B cell (primary cell): Measurements from ENCODE around the gene SKIDA1. TPM values are rescaled to one million over a fixed set of nuclear protein-coding genes. Genes with fewer than 3 reads are reported as not detected.

ENCODE experiments used
- ATAC-seq: fragments of 200-7000 bp; cut with Tn5 transposase; one replicate; pipeline ENCODE4 v1.10.0; 2021; ENCODE audit warnings: low read depth, mild to moderate bottlenecking, moderate number of reproducible peaks, moderate library complexity
- CTCF ChIA-PET: fragments of 350-600 bp; sonication (Branson Sonifier 250); formaldehyde crosslinking; loops from one replicate; lab custom pipeline; 2021; ENCODE audit warnings: antibody characterized with exemption, inconsistent platforms; lab: Charles Lee
- POLR2A ChIA-PET: fragments of 350-600 bp; sonication (Branson Sonifier 250); formaldehyde crosslinking; loops from one replicate; lab custom pipeline; 2021; ENCODE audit warnings: antibody characterized with exemption; lab: Charles Lee
- DNase-seq: peaks from one replicate; pipeline ENCODE4 v3.0.0; 2013
- H2AFZ ChIP-seq: 2 replicates; pipeline ENCODE4 v1.6.1; 2012; ENCODE audit warnings: mild to moderate bottlenecking, low read depth, low read length; ENCODE audit not compliant: insufficient read depth, poor library complexity, severe bottlenecking
- H3K27ac ChIP-seq, 2 donors: 1 replicate in 1 of 2; 2 replicates in 1 of 2; pipeline ENCODE4 v1.5.1; 2012 to 2013; ENCODE audit warnings: low read length in 2 of 2, mild to moderate bottlenecking in 2 of 2, moderate library complexity in 1 of 2
- H3K27me3 ChIP-seq, 4 experiments: fragments of 200-600 bp in 1 of 4; sonication (generic) in 1 of 4; replicated peaks in 1 of 4; 1 replicate in 2 of 4; 2 replicates in 2 of 4; pipeline versions ENCODE4 v1.6.1 to v1.7.0; 2013 to 2016; ENCODE audit warnings: low read length in 3 of 4, mild to moderate bottlenecking in 2 of 4, mixed read lengths in 1 of 4, moderate library complexity in 1 of 4; ENCODE audit not compliant: insufficient read depth in 4 of 4, control insufficient read depth in 3 of 4; ENCODE audit errors: control extremely low read depth in 1 of 4
- H3K36me3 ChIP-seq, 2 experiments: replicated peaks in 1 of 2; 1 replicate in 1 of 2; 2 replicates in 1 of 2; pipeline versions ENCODE4 v1.6.1 to v1.7.1; 2013; ENCODE audit warnings: low read length in 1 of 2; ENCODE audit not compliant: insufficient read depth in 2 of 2, control insufficient read depth in 1 of 2; ENCODE audit errors: control extremely low read depth in 1 of 2, extremely low read depth in 1 of 2
- H3K4me1 ChIP-seq, 2 donors: fragments of 200-600 bp in 1 of 2; sonication (generic) in 1 of 2; 1 replicate in 1 of 2; 2 replicates in 1 of 2; pipeline versions ENCODE4 v1.5.1 to v1.6.1; 2013 to 2017; ENCODE audit warnings: low read length in 2 of 2; ENCODE audit not compliant: control insufficient read depth in 2 of 2, insufficient read depth in 2 of 2
- H3K4me2 ChIP-seq: replicated peaks from 2 replicates; pipeline ENCODE3; 2012; ENCODE audit warnings: mild to moderate bottlenecking, low read depth, low read length; ENCODE audit not compliant: poor library complexity, severe bottlenecking
- H3K4me3 ChIP-seq, 5 experiments: fragments of 200-600 bp in 1 of 5; sonication (generic) in 1 of 5; 1 replicate in 3 of 5; 2 replicates in 2 of 5; pipeline versions ENCODE4 v1.5.1 to v1.7.0; 2011 to 2016; ENCODE audit warnings: low read length in 4 of 5, mild to moderate bottlenecking in 4 of 5, low read depth in 2 of 5, control low read depth in 1 of 5, moderate library complexity in 1 of 5; ENCODE audit not compliant: insufficient read depth in 1 of 5; ENCODE audit errors: control extremely low read depth in 1 of 5, extremely low read depth in 1 of 5
- H3K79me2 ChIP-seq: fragments of 200-600 bp; sonication (generic); one replicate; pipeline ENCODE4 v1.6.0; 2016; ENCODE audit warnings: low read length; ENCODE audit not compliant: control insufficient read depth, insufficient read depth
- H3K9ac ChIP-seq: fragments of 200-600 bp; sonication (generic); 2 replicates; pipeline ENCODE4 v1.6.1; 2017; ENCODE audit warnings: mild to moderate bottlenecking, low read length, moderate library complexity
- H3K9me3 ChIP-seq, 3 donors: one replicate each; pipeline versions ENCODE4 v1.6.1 to v1.7.1; 2013; ENCODE audit warnings: low read length in 2 of 3; ENCODE audit not compliant: control insufficient read depth in 2 of 3, insufficient read depth in 1 of 3; ENCODE audit errors: control extremely low read depth in 1 of 3
- H4K20me1 ChIP-seq: 2 replicates; pipeline ENCODE4 v1.6.0; 2012; ENCODE audit warnings: mild to moderate bottlenecking, low read length; ENCODE audit not compliant: insufficient read depth, control insufficient read depth, poor library complexity, severe bottlenecking
- H3K27ac Mint-ChIP-seq: one replicate; pipeline ENCODE4 v1.8.0; 2021; ENCODE audit warnings: mixed read lengths
- H3K27me3 Mint-ChIP-seq: one replicate; pipeline ENCODE4 v1.8.0; 2021; ENCODE audit warnings: mixed read lengths
- H3K4me1 Mint-ChIP-seq: one replicate; pipeline ENCODE4 v1.8.0; 2021; ENCODE audit warnings: mixed read lengths
- H3K4me3 Mint-ChIP-seq: one replicate; pipeline ENCODE4 v1.8.0; 2021; ENCODE audit warnings: mixed read lengths
- H3K9me3 Mint-ChIP-seq: one replicate; pipeline ENCODE4 v1.8.0; 2022; ENCODE audit warnings: mixed read lengths; ENCODE audit not compliant: insufficient read depth
- CTCF ChIP-seq: fragments of 200-600 bp; IDR thresholded peaks from one replicate; pipeline ENCODE4 v1.8.0; 2022; ENCODE audit warnings: antibody characterized with exemption, mild to moderate bottlenecking
- EZH2 ChIP-seq: IDR thresholded peaks from 2 replicates; pipeline ENCODE4 v1.6.1; 2012; ENCODE audit warnings: borderline replicate concordance, low read depth, mild to moderate bottlenecking, moderate library complexity, low read length; ENCODE audit not compliant: insufficient read depth, poor library complexity, severe bottlenecking
- WGBS: methylation state at CpG from one replicate; pipeline ENCODE4 v1.1.5; 2013; ENCODE audit warnings: missing lambda C conversion rate; ENCODE audit not compliant: insufficient coverage; 5-methylcytosine and 5-hydroxymethylcytosine counted together
- intact Hi-C: fragments of 100-400 bp; cut with micrococcal nuclease; formaldehyde crosslinking; loops from one replicate; pipeline ENCODE4 v1.10.0; 2022
- polyA plus RNA-seq: library from polyadenylated mRNA; depleted of rRNA; stranded (reverse); fragments of >200 nt; gene quantifications from 2 replicates; pipeline ENCODE4 v1.2.3, GENCODE V29; 2012
- total RNA-seq, 2 donors: library from RNA; stranded (reverse); fragments of 120-200 nt in 1 of 2; gene quantifications; 1 replicate in 1 of 2; 2 replicates in 1 of 2; pipeline versions ENCODE4 v1.2.3 to v1.2.4, GENCODE V29; 2013 to 2022

The SKIDA1 gene
- total and polyA plus RNA-seq, 2 donors (not counting 1 experiment from before 2014, with no cell fraction given) = 0.06 to 0.10 TPM

GRCh38 chr10:21490028-21490710 is 35.3 kb downstream of the SKIDA1 start:
- Mint-ChIP-seq H3K4me3 (no peak overlapping the region), H3K27ac (no peak overlapping the region), H3K27me3 (peaks cover 51% of the 10 kb centered on the region), H3K9me3 (no peaks in the 10 kb centered on the region), H3K4me1 (peaks cover 11% of the 10 kb centered on the region)
- ATAC-seq = no peak
- no peak overlapping the region for H3K9ac ChIP-seq
- H2AFZ ChIP-seq = no peak overlapping the region
- H3K27ac ChIP-seq = no peak overlapping the region
- H3K4me2 ChIP-seq = no peak overlapping the region
- H3K4me3 ChIP-seq = no peak overlapping the region
- H3K4me1 ChIP-seq = peaks cover 16% of the 10 kb centered on the region in 2 donors
- TF ChIP-seq EZH2 (no peak), CTCF (no peak)
- DNase-seq = no peak
- H3K36me3 ChIP-seq = no peaks in the 10 kb centered on the region
- peaks cover 0 to 23% (median 19%) of the 10 kb centered on the region in 4 experiments for H3K27me3 ChIP-seq
- H3K79me2 ChIP-seq = no peaks in the 10 kb centered on the region
- H4K20me1 ChIP-seq = no peaks in the 10 kb centered on the region
- intact Hi-C loops = loop anchor here (10.0 kb wide), 2 partner anchors 735 to 765 kb away; no protein-coding TSS in a partner anchor
- no CpG with 5 or more reads among the region's 4 CpGs for WGBS
- ChIA-PET POLR2A (no interaction called here), CTCF (no interaction called here)
- H3K9me3 ChIP-seq = no peaks in the 10 kb centered on the region

DNA sequence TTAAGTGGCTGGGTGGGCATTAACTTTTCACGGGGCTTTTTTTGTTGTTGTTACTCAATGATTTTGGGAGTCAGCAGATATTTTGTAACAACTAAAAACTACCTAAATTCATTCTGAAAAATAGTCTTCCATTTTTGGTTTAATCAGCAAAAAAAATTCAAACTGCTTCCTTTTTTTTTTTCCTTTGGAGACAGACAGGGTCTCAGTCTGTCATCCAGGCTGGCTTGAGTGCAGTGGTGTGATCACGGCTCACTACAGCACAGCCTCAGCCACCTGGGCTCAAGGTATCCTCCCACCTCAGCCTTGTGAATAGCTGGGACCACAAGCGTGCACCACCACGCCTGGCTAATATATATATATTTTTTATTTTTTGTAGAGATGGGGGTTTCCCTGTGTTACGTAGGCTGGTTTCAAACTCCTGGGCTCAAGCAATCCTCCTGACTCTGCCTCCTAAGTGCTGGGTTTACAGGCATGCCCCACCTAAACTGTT is 36.5 kb downstream of the SKIDA1 start:
- DNase-seq = no peak
- no peak for TF ChIP-seq EZH2
- no peak for TF ChIP-seq CTCF
- Histone ChIP-seq H3K4me2 (no peak overlapping the region), H3K4me3 (no peak overlapping the region), H3K27ac (no peak overlapping the region), H3K4me1 (peaks cover 4 to 5% of the 10 kb centered on the region in 2 donors), H3K36me3 (no peaks in the 10 kb centered on the region), H3K9me3 (no peaks in the 10 kb centered on the region), H4K20me1 (no peaks in the 10 kb centered on the region), H2AFZ (no peak overlapping the region), H3K27me3 (peaks cover 0 to 12% (median 9%) of the 10 kb centered on the region in 4 experiments), H3K9ac (no peak overlapping the region), H3K79me2 (no peaks in the 10 kb centered on the region)
- intact Hi-C loops = no loop called here
- H3K27me3 Mint-ChIP-seq = peaks cover 49% of the 10 kb centered on the region
- no peak overlapping the region for H3K4me3 Mint-ChIP-seq
- ChIA-PET CTCF (interaction anchor here (0.7 kb wide), 1 partner anchor 1844 kb away, joined by 5 read pairs; no protein-coding TSS in a partner anchor), POLR2A (no interaction called here)
- H3K9me3 Mint-ChIP-seq = no peaks in the 10 kb centered on the region
- peaks cover 5% of the 10 kb centered on the region for H3K4me1 Mint-ChIP-seq
- no peak overlapping the region for H3K27ac Mint-ChIP-seq
- no peak for ATAC-seq
- WGBS = 86% methylated on average over 1 of the region's 5 CpGs
